Hippocampal formation (tissue), 2 donors: ENCODE data around the gene KLHL35.

ENCODE experiments used
- DNase-seq, 2 donors: peaks; one replicate each; lab custom pipeline; 2025; lab: John Stamatoyannopoulos, UW

Gene KLHL35

GRCh38 chr11:75468534-75469340 is 35.7 kb upstream of the KLHL35 start:
- DNase-seq: no peak

- DNase-seq: no peak
These were observed 34.9 kb upstream of the KLHL35 start for GRCh38 chr11:75467881-75468280.

DNA sequence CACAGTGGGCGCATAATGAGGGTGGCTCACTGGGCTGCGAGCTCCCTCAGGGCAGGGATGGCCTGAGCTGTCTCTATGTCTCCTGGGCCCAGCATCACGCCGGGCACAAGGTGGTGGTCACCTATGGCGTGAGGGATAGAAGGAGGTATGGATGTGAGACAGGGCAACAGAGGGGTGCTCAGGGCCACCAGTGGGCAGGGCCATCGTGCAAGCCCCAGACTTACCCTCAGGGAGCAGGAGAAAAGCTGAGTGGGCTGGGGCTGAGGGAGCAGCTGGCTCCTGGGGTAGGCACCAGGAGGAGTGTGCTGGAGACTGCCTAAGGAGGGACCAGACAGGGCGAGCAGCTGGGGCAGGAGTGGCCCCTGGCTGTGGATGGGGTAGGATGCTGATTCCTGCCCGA is 34.3 kb upstream of the KLHL35 start:
- no peak for DNase-seq

DNA sequence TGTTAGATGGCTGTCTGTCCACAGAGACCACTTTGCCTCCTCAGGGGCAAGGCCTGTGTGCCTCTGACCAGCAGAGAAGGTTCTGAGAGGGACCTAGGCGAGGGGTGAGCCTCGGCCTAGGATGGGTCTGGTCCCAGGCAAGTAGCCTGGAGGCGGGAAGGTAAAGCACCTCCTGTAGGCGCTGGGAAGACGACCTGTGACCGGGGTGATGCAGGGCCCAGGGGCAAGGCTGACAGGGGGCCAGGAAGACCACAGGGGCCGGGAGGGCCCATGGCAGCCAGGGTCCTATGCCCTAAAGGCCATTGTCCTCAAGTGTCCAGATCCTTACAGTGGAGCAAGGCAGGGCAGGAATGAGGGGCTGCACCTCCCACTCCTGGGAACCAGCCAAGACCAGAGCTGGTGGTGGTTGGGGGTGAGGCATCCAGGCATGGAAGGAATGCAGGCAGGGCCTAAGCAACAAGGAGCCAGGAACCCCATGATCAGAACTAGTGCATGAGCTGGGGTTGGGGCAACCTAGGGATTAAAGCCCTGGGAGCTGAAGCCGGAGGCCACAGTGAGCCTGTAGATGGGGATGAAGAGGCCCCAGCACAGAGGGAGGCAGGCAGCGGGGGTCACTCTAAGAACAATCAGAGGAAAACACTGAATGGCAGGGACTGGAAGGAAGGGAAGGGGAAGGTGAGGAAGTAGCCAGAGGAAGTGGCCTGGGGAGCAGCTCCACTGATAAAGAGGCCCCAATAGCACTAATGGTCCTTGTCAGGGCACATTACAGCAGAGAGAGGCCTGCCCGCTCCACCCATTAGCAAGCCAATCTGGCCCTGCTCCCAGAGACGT is 32.9 kb upstream of the KLHL35 start:
- DNase-seq: no peak

GRCh38 chr11:75463106-75463774 is 30.2 kb upstream of the KLHL35 start:
- no peak for DNase-seq

DNA sequence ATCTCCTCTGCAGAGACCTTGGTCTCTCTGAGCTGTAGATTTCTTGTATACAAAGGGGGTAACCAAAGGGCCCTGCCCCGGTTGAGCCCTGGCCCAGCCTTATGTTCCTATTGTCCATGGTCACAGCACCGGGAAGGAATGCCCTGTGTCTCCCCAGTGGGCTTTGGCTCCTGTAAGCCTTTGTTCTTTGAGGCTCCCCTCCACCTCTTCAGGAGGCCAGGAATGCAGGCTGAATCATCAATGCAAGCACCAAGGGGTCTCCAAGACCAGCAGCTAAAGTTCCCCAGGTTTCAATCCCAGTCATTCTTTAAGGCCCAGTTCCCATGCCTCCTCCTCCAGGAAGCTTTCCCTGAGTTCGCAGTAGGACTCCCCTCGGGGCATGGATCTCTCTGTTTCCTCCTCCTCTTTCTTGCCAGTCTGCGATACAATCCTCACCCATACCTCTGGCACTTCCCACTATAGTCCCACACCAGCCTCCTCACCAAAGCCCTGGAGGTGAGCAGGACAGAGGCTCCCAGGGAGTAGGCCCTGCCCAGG is 29.2 kb upstream of the KLHL35 start:
- no peak for DNase-seq

GRCh38 chr11:75461151-75461550 is 28.1 kb upstream of the KLHL35 start:
- no peak for DNase-seq

- DNase-seq: no peak
These were observed 23.7 kb upstream of the KLHL35 start for GRCh38 chr11:75456596-75457183.

GRCh38 chr11:75454987-75455386 is 22.0 kb upstream of the KLHL35 start:
- DNase-seq: no peak

GRCh38 chr11:75453916-75454655 is 21.1 kb upstream of the KLHL35 start:
- DNase-seq: no peak

DNA sequence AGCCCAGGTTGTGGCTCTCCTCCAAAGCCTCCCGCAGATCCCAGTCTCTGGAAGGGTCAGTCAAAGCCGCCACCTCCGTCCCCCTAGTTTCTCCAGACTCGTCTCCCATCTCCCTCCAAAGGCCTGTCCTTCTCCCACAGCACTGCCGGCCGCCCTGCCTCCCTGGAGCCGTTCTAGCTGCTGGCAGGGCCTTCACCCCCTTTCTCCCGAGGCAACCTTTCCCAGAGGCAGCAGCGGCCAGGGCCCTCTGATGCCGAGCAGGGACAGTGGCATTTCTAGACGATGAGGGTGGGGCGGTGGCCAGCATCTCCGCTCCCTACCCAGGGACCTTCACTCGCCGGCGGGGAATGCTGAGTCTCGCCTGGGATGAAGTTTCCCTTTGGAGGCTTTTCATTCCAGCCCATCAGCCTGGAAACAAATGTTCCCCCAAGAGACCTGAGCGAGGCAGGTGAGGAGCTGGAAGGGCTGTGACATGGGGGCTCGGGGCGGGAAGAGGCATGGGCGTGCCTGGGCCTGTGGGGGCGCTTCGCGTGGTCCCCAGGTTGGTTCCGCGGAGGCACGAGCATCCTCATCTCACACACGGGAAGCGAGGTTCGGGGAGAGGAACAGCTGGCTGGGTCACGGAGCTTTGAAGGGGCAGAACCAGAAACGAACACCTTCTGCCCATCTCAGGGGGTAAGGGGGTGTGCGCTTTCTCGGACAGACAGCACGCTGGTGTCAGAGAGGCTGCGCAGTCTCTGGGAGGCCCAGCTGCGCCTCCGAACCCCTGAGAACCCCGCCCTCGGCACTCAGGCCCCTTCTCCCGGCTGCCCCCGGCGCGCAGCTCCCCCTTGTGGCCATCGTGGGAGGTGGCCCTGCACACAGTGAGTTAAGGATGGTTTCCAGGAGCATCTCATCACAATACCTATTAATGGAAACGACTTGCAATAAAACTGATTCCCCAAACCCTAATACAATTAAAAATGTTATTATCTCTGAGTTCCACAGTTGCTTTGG is 18.1 kb upstream of the KLHL35 start:
- no peak for DNase-seq

DNA sequence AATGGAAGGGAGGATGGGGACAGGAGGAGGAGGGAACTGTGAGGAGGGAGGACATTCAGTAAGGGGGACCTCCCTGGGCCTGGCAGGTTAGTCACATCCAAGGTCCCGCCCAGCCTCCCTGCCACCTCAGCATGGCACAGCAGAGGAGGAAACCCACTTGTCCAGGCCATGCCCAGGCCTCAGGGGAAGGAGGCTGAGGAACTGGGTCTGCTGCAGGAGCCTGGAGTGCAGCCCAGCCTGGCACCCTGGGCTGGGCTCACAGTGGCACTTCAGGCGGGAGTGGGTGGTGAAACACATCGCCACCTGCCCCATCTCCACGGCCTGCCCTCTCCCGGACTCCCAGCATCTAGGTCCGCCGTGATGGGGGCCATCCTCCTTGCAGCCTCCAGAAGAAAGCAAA is 17.2 kb upstream of the KLHL35 start:
- DNase-seq: no peak

GRCh38 chr11:75449776-75450175 is 16.8 kb upstream of the KLHL35 start:
- no peak for DNase-seq

DNA sequence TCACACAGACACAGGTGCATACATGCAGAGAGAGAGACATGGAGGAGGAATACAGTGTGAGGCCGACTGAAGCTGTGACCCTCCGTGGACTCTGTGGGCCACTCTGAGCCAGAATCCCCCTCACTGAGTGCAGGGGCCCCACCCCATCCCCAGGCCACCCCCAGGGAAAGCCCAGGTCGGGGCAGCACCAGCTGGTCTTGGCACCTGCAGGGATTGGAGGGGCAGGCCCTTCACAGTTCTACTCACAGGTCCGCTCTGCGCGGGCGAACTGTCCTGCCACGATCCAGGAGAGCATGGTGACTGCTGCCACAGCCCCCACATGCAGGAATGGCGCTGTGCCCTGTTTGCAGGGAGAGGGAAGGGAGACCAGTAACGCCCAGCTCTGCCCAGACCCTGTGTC is 16.3 kb upstream of the KLHL35 start:
- no peak for DNase-seq

GRCh38 chr11:75447415-75447814 is 14.4 kb upstream of the KLHL35 start:
- no peak for DNase-seq

DNA sequence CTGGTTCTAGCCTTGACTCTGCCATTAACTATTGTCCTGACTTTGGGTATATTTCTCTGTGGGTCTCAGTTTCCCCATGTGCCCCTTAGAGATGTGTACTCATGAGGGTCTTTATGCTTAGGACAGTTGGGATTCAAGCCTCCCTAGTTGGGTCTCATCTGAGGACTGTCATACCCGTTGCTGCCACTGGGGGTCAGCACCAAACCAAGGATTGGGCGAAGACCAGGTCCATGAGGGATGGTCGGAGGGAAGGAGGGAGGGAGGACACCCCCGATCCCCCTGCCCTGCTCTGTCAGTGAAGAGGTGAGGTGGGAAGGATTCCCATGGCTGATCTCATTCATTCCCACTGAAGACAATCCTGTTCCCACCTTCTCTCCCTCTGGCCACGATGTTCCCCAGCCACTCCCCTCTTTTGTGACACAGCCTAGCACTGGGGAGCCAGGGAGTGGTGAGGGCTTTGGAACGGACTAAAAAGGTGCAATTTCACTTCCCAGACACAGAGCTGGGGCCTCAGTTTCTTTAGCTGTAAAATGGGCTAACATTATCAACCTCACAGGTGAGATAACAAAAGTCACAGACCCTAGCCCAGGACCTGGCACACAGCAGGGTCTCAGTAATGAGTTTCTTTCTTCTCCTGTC is 12.4 kb upstream of the KLHL35 start:
- DNase-seq: peak in 1 of 2 donors; percentile 39

DNA sequence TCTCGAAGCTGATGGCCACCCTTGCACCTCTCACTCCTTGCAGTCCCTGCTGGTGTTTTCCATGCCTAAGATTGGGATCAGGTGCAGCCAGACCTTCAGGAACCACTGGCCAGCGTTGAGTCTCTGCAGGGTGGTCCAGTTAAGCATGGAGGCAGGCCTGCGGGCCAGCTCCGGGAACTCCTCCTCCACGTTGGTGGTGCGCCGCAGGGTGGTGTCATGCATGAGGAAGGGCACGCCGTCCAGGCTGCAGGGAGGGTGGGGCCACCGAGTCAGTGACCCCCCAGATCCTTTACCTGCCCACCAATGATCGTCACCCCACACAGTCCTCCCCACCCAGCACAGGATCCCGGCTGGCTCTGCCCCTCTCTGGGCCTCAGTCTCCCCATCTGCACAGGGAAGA is 10.0 kb upstream of the KLHL35 start:
- no peak for DNase-seq

DNA sequence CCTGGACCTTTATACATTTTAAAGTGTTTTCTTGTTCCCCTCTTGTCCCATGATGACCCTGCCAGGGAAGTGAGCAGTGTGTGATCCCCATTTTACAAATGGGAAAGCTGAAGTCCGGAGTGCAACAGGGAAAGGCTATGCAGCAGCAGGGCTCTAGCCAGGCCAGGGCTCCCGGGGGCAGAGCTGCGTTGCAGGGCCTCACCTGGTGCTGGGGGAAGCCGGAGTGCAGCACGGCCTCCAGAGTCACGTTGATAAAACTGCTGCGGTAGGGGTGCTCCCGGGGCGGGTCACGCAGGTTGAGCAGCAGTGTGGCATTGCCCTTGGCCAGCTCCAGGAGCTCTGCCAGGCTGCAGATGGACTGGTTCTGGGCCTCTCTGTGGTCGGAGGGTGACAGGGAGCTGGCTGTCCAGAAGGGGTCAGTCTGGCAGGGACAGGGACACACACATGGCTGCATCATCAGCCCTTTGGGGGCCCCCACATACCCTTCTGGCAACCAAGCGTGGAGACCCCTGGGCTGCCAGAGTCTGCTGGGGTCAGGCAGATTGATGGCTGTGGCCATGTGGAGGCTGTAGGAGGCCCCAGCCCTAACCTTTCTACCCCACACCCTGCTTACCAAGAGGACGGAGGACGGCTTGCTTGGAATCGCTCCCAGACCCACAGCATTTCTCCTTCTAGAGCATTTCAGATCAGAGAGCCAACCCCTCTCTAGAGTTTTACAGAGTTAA is 9.3 kb upstream of the KLHL35 start:
- no peak for DNase-seq

GRCh38 chr11:75441804-75442132 is 8.8 kb upstream of the KLHL35 start:
- no peak for DNase-seq
